RPMI7951 (cell line): ENCODE results near the gene LDLRAD4. TPM values are rescaled to one million over a fixed set of nuclear protein-coding genes. Genes with fewer than 3 reads are reported as not detected.

ENCODE experiments used
- DNase-seq: peaks from one replicate; pipeline ENCODE4 v3.0.0-alpha.2; 2012; ENCODE audit warnings: low read depth
- total RNA-seq: library from RNA; depleted of rRNA; stranded (reverse); fragments of >200 nt; shearing (Covaris generic); gene quantifications from 2 replicates; pipeline ENCODE4 v1.2.3, GENCODE V29; 2014

The LDLRAD4 gene
- total RNA-seq, 1 experiment from 2014 or later: 0.24 TPM

DNA sequence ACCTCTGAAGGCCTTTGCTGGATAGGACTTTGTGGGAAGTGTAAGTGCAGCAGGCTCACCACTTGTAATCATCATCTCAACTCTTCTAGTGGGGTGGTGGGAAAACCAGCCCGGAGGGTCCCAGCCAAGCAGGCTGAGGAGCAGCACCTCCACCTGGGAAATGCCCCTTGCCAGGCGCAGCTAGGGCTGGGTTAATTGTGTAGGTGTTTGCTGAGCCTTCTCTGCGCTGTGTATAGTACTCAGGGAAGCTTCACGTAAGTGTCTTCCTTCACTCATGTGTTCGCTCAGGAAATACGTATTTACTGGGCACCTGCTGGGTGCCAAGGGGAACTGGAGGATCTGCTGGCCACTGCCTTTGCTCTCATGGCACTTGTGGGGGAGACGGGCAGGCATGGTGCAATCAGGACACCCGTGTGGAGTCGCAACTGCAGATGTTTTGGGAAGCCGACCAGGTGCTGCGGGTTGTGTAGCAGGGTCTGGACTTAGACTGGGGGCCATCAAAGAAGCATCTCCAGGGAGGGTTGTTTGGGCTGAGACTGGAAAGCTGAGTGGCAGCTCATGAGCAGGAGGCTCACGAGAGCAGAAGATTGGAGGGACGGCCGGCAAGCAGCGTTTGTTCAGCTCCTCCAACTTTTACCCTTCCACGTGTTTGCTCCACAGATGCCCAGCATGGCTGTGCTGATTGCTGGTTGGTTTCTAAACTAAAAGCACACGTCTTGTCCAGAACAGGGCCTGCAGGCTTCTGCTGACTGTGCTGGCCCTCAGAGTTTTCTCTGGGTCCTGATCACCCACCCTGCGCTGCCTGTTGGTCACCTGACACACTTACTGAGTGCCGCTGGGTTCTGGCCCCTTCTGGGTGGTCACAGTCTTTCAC is 164.6 kb downstream of the LDLRAD4 start:
- no peak for DNase-seq

DNA sequence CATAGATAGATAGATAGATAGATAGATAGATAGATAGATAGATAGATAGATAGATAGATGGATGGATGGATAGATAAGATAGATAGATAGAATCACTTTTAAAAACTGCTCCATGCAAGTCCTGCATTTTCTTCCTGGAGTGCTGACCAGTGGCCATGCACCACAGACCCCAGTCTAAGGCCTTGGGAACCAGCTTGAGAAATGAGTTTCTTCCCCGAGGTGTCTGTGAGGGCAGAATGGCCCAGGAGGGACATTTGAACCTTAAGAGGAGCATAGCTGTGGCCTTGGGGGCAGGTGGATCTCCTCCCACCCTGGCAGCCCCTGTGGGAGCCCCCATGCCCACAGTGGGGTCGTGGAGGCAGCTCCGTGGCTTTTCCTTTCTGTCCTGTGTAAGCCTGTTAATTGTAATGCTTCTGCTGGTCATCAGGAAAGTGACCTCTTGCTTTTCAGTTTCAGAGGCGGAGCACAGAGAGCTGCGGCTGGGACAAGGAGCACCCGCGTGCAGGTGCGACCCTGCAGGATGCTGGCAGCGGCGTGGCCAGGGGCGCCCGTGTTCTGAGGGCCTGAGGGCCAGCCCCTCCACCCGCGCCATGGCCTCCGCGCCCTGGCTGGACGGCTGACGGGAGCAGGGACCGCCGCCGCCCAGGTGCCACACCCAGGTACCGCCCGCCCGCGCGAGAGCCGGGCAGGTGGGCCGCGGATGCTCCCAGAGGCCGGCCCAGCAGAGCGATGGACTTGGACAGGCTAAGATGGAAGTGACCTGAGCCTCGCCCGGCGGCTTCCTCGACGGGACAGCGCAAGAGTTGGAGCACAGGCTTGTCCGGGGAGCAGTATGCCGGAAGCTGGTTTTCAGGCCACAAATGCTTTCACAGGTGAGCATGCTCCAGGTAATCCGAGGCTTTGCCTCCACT is 168.6 kb downstream of the LDLRAD4 start:
- no peak for DNase-seq

DNA sequence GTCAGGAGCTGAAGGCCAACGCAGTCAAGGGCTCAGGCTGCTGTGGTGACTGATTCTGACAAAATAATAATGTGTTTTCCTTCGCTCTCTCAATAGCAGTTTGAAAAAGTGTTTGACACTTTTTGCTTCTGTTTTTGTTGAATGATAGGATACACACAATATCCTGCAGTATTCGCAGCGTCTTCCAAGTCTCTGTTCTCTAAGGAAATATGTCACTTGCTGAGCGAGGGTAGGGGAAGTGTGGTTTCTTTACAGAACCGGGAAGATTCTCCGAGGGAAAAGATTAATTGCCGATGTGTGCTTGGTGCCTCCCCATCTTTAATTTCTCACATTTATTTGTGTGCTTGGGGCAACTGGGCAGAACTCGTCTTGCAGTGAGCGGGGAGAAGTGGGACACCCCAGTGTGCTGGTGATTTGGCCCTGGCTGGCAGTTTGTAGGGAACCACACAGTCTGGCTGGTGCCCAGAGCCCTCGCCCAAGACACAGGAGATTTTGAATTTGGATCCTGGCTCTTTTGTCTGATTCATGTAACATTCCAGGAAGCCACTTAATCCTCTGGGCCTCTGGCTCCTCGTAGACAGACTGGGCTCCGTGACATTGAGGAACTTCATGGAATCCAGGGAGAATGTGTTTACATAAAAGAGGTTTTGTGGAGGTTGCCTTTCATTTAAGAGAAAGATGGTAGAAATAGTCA is 169.4 kb downstream of the LDLRAD4 start:
- DNase-seq: peak; percentile 38

DNA sequence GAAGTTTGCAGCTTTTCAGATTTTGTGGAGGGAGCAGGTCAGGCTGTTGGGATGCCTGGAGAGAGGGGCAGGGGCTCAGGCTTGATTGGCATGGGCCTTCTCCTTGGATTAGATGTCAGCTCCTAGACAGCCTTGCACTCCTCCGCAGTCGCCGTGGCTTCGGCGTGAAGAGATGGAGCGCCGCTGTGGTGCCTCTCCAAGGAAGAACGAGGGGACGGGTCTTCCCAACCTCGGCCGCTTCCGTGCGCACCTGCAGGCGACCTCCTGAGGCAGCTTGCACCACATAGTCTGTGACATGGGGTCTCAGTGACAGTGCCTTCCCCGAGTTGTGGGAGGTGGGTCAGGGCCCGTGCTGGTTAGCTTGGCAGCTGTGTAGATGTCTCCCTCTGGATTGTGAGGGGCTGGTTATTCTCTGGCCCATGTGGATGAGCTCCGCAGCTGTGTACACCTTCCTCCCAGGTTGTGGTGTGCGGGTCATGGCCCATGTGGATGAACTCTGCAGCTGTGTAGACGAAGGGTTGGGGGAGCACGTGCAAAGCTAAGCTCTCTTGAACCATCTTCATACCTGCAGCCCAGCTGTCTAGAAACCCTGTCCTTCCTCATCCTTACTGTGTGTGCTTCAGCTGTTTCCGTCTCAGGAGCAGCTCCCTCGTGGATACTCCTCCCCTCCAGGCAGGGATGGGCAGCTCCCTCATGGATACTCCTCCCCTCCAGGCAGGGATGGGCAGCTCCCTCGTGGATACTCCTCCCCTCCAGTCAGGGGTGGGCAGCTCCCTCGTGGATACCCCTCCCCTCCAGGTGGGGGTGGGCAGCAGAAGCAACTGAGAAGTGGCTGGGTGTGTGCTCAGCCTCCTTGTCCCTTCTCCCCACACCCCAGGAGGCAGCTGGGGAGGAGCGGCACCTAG is 170.3 kb downstream of the LDLRAD4 start:
- DNase-seq: no peak

DNA sequence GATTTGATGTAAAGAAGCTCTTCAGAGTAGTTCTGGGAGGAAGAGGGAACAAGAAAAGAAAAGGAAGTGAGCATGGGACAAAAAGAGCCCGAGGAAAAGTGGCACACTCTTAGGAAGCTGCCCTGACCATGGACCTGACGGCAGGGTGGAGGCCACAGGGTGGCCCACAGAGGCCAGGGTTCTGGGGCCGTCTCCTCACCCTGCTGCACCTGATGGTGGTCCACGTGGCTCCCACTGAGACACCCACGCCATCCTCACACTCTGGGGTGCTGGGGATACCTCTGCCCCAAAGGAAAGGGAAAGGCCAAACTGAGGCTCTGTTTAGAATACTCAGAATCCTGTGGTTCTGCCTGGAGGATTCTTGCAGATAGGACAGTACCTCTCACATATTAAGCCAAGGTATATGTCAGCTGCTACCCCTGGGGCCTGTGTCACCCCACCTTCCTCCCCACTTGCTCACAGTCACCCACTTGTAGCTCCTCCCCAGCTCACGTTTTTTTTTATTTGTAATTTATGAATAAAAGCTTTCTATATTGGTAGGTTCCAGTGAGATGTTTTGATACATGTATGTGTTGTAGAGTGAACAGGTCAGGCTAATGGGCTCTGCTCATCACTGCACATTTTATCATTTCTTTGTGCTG is 171.1 kb downstream of the LDLRAD4 start:
- DNase-seq: no peak

DNA sequence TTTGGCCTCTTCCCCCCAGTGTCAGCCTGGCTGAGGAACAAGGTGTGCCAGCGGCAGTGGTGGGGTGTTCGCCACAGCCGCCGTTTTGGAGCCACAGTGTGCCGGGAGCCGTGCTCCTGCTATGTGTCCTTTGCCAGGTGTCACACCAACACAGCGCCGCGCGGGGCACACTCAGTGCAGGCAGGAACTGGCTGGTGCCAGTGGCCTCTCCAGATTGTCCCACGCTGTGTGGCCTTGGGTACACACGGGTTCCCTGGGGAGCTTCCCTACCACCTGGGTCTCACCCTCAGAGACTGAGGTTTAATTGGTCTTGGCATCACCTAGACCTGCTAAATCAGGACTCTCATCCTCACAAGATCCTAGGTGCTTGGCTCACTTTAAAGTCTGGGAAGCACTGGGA is 171.6 kb downstream of the LDLRAD4 start:
- no peak for DNase-seq

DNA sequence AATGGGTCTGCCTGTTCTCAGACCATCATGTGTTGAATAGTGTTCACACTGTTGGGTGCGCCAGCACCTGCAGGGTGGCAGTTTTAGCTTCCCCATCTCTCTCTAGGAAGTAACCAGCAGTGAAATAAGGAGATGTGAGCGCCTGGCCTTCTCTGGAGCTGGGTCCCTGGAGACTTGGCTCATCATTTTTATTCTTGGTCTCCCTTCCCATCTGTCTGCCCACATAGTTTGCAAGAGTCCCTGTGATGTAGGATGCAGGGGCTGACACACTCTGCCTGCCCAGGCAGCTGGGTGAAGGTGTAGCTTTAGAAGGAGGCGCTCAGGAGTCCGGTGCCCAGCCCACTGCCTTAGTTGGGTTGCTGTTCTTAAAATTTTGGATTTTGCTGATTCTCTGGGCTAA is 172.2 kb downstream of the LDLRAD4 start:
- no peak for DNase-seq

DNA sequence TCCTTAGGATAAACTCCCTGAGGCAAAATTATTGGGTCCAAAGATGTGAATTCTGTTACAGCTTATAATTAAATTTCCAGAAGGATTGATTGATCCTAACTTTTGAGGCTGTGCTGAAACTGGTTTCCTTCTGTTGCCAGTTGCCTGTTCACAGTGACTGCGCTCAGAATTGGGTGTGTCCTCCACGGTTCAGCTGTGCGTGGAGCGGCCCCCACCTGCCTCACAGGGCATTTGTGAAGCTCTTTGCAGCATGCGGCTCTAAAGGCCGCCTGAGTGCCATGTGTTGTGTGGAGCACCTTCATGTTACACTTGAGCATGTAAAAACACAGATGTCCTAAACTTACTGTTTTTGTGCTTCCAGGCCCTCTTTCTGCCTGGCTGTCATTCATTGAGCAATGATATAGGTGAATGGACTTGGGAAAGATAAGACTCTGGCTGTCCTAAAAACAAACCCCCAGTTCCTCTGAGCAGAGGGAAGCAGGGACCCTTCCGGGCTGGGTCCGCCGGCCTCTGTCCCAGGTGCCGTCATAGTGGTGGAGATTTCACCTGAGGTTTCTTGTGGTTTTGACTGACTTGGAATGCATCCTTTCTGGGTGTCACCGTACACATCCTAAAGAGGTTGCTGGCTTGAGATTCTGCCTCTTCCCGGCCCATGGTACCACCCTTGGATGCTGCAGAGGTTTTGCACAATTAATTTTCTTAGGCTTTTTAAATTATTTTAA is 173.6 kb downstream of the LDLRAD4 start:
- no peak for DNase-seq

DNA sequence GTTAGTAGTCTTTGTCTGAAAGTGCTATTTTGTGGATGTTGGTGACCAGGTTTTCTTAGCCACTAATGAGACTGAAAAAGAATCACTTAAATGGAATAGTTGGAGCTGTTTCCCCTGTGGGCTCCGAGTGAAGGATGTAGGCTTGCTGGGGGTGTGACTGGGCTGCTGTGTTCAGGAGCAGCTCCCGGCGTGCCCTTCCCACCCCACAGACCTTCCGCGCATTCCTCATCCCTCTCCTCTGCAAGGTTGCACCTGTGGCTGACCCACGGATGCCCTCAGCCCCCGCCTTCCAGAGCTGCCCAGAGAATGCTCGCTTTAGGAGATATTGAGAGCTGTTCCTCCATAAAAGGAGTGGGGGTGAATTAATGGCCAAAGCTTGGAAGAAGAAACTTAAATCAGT is 174.3 kb downstream of the LDLRAD4 start:
- no peak for DNase-seq

DNA sequence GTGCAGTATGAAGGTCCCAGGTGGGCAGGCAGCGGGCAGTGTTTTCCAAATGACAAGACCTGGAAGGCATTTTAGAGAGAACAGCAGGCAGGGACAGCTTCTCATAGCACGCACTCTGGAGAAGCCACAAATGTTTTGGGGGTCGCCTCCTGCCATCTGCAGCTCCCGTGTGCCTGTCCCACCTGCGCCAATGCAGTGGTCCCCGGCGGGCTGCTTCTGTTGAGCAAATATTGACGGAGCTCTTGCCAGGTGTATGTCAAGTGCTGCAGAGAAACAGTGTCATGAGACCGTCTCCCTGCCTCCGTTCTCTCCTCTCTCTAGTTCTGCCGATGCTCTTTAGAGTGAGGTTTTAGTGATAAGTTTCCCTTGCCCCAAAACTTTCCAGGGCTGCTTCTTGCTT is 174.8 kb downstream of the LDLRAD4 start:
- DNase-seq: no peak

DNA sequence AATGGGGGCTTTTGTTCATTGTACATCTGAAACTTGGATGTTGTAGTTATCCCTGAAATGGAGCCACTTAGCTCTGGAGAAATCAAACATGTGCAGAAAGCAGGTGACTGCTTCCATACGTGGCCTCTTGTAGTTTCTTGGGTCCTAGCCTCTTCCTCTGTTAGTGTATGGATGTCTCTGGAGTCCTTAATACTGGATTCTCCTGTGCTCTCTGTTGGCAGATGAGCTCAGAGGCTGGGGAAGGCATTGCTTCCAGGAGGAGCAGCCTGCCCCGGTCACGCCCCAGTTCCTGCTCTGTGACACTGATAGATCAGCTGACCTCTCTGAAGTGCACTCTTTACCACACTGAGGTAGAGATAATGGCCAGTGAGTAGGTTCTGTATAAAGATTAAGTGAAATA is 176.2 kb downstream of the LDLRAD4 start:
- DNase-seq: no peak

DNA sequence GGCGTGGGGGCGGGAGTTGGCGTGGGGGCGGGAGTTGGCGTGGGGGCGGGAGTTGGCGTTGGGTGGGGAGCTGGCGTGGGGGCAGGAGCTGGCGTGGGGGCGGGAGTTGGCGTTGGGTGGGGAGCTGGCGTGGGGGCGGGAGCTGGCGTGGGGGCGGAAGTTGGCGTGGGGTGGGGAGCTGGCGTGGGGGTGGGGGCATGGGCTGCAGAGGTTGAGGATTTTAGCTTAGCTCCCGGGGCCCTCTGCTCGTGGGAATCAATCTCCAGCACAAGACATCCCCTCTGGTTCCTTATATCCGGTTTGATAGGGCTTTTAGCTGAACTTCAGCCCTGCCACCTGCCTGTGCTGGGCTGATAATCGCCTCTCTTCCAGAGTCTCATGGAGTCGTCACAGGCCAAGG is 177.0 kb downstream of the LDLRAD4 start:
- DNase-seq: no peak

DNA sequence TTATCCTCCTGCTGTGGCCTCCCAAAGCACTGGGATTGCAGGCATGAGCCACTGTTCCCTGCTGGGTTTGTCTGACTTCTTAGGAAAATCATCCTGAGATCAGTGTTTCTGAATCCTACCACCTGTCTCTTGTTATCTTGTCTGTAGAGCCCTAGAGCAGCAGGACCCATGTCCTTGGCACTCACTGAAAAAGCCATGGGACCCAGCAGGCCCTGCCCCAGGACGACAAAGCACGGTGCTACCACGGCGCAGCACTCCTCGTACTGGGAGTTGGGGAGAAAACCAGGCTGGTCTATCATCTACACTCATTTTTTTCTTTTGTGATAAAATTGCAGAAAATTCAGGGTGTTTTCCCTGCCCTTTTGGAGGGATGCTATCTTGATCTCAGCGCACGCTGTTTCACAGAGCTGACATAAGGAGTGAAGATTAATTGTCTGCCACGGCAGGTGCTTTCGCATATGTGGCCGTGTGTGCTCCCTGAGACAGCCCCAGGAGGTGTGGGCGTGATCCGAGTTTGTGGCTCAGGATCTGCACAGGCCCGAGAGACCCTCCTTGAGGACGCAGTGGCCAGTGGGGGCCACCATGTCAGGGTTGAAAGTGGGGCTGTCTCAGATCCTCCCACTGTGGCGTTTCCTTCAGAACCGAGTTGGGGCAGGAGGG is 179.1 kb downstream of the LDLRAD4 start:
- DNase-seq: no peak

DNA sequence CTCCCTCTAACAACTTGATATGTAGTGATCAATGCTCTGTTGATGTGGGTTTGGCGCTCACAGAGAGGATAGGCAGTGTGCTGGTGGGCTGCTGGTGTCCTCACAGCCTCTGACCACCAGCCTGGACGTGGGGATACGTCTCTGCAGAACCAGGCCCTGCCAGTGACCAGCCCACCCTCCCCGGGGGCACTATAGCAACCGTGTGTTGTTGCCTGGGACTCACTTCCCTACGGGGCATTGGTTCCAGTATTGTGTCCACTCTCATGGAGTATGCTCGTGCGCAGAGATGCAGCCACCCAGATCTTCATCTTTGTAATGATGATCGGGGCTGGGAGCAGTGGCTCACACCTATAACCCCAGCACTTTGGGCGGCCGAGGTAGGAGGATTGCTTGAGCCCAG is 180.1 kb downstream of the LDLRAD4 start:
- DNase-seq: no peak

DNA sequence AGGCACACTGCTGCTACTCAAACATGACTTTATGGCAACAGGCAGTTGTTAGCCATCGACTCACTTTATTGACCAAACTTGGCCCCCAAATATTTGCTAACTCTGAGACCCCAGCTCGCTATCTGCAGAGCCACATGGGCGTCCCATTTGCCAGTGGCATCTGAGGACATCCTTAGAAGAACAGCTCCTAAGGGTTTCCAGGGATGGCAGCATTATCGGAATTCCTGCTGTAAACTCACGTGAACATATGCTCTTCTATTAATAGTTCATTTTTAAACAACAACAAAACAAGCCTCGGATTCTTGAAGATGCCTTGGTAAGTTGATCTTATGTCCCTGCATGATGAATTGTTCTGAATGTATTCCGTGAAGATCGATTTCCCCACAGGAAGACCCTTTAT is 181.0 kb downstream of the LDLRAD4 start:
- DNase-seq: no peak

DNA sequence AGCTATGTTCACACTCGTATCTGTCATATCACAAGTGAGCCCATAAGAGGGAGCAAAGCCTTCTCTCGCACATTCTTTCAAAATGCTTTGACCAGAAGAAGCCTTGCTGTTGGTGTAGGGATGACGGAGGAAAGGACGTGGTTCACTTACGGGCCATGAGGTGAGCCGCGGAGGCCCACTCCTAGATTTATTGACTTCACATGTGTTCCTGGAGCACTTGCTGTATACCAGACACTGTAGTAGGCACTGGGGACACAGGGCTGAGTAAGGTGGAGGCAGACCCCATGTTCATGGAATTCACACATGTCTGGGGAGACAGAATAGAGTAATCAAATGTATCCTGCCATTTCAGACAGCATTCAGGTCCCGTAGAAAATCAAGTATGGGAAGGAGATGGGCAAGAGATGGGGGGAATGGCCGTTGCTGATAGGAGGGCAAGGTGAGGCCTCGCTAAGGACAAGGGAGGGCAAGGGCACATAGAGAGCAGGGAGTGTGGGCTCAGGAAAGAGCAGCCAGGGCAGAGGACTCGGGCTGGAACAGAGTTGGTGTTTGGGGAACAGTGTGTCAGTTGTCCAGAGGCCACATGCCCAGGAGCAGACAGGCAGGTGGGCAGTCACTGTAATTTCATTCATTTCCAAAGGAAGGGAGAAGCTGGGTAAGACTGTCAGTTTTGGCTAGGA is 182.2 kb downstream of the LDLRAD4 start:
- DNase-seq: no peak

DNA sequence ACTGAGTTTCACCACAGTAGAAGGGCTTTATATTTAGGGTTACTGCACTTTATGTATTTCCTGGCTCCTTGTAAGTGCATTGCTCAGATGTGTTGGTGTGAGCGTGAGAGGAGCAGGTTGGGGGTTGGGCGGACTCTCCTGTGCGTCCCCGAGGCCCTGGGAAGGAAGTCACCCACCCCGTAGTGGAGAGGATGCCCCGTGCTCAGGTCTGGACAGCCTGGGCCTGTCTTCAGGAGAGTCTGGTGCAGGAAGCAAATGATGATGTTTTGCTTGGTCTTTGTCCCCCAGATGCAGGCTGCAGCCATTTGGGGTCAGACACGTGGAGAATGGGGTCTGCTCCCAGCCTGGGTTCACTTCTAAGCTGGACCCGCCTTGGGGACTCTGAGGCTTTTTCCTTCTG is 182.8 kb downstream of the LDLRAD4 start:
- DNase-seq: no peak

DNA sequence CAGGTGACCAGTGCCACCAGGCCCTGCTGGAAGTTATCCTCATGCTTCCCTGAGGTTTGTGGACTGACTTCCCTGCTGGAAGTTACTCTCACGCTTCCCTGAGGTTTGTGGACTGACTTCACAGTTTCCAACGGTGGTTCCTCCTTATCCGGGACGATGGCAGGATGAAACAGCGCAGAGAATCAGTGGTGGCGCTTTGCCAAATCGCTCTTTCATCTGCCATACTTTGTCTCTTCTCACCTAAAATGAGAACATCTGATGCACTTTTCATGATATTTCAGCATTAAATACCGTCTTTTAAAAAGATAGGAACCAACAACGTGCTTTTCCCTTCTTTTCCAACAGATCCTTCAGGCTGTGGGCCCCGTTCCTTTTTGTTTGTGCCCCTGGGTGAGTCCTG is 183.3 kb downstream of the LDLRAD4 start:
- DNase-seq: no peak
